GM12878 (cell line): Measurements from ENCODE around the gene CHST15.

Experiments
- CHD2 ChIP-seq: IDR thresholded peaks from 2 replicates; pipeline ENCODE4 v1.6.1; 2011; ENCODE audit warnings: low read depth, low read length, improper control_type of control experiment, borderline replicate concordance
- CTCF ChIP-seq, 3 experiments: IDR thresholded peaks in 2 of 3; conservative IDR thresholded peaks in 1 of 3; 2 replicates each; pipeline ENCODE4 v1.5.1; 2011; ENCODE audit warnings: low read depth in 3 of 3, low read length in 3 of 3, mild to moderate bottlenecking in 3 of 3, control low read depth in 2 of 3, moderate library complexity in 2 of 3, inconsistent platforms in 1 of 3, mixed read lengths in 1 of 3; ENCODE audit not compliant: control insufficient read depth in 2 of 3, insufficient read depth in 1 of 3; ENCODE audit errors: extremely low read depth in 1 of 3
- FOS ChIP-seq: IDR thresholded peaks from 3 replicates; pipeline ENCODE4 v1.6.1; 2011; ENCODE audit warnings: borderline replicate concordance; ENCODE audit not compliant: insufficient read length; ENCODE audit errors: extremely low read depth
- IKZF1 ChIP-seq: fragments of 450-650 bp; conservative IDR thresholded peaks from 2 replicates; pipeline ENCODE4 v1.6.1; 2017; ENCODE audit warnings: antibody characterized with exemption, mild to moderate bottlenecking
- POLR2A ChIP-seq: IDR thresholded peaks from 2 replicates; pipeline ENCODE4 v1.6.1; 2011; ENCODE audit warnings: low read depth, mild to moderate bottlenecking, low read length
- POLR2AphosphoS2 ChIP-seq: IDR thresholded peaks from 2 replicates; pipeline ENCODE4 v1.6.1; 2011; ENCODE audit warnings: low read depth, mild to moderate bottlenecking, low read length, improper control_type of control experiment, moderate library complexity
- RAD21 ChIP-seq: IDR thresholded peaks from 2 replicates; pipeline ENCODE4 v1.6.1; 2011; ENCODE audit warnings: mild to moderate bottlenecking, low read depth, low read length, moderate library complexity; ENCODE audit not compliant: insufficient read depth
- SUZ12 ChIP-seq: fragments of 200-600 bp; sonication (generic); IDR thresholded peaks from one replicate; pipeline ENCODE4 v1.6.1; 2018; ENCODE audit warnings: antibody characterized with exemption, mild to moderate bottlenecking; ENCODE audit not compliant: unreplicated experiment
- TAF1 ChIP-seq: IDR thresholded peaks from 2 replicates; pipeline ENCODE4 v1.6.1; 2011; ENCODE audit warnings: mild to moderate bottlenecking, low read depth, low read length, borderline replicate concordance
- TARDBP ChIP-seq: IDR thresholded peaks from 2 replicates; pipeline ENCODE4 v1.6.1; 2016; ENCODE audit warnings: borderline replicate concordance
- ZSCAN29 ChIP-seq: fragments of 450-650 bp; IDR thresholded peaks from 2 replicates; pipeline ENCODE4 v1.6.1; 2017; ENCODE audit warnings: mild to moderate bottlenecking, moderate library complexity

DNA sequence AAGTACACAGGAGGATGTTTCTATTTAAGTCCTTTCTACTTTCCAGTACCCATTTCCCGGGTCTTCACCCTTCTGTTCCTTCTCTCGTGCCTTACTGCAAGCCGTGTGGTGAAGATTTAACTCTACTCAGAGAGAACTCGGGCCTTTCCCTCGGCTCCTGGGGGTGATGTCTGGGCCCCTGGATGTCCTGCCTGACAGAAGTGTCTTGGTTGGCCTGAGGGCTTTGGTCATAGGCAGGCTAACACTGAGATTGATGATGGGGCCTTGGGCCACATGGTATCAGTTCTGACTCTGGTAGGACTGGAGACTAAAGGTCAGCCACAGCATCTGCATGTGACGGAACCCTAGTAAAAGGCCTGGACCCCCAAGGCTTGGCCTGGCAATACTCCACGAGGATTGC, 80.4 kb downstream of the CHST15 start:
- TF ChIP-seq IKZF1 (no peak), CTCF (IDR thresholded peaks at IDR 0.05 in 2 of 3, conservative IDR thresholded peaks at IDR 0.05 in 1 of 3; ENCODE audit: control insufficient read depth in 2 of 3, extremely low read depth in 1 of 3, insufficient read depth in 1 of 3, low read depth in 3 of 3, low read length in 3 of 3) (no peak), RAD21 (no peak), POLR2A (no peak), TAF1 (no peak), ZSCAN29 (no peak), TARDBP (no peak), SUZ12 (no peak), CHD2 (no peak), POLR2AphosphoS2 (no peak), FOS (no peak)
